CD8-positive, alpha-beta memory T cell (primary cell): ENCODE measurements around the gene TTC28. TPM values are rescaled to one million over a fixed set of nuclear protein-coding genes. Genes with fewer than 3 reads are reported as not detected.

Experiments used
- CTCF ChIA-PET: fragments of 350-600 bp; sonication (Branson Sonifier 250); formaldehyde crosslinking; loops from one replicate; lab custom pipeline; 2021; ENCODE audit warnings: antibody characterized with exemption; lab: Charles Lee
- POLR2A ChIA-PET: fragments of 350-600 bp; sonication (Branson Sonifier 250); formaldehyde crosslinking; loops from one replicate; lab custom pipeline; 2021; ENCODE audit warnings: antibody characterized with exemption; lab: Charles Lee
- DNase-seq, 5 donors: peaks; one replicate each; pipeline versions ENCODE4 v3.0.0 to v3.0.0-alpha.2; 2020 to 2022; ENCODE audit warnings: mixed read lengths in 1 of 5
- H3K27ac ChIP-seq: one replicate; pipeline ENCODE4 v1.7.0; 2013; ENCODE audit warnings: low read depth, mild to moderate bottlenecking, low read length, moderate library complexity
- H3K27me3 ChIP-seq: 2 replicates; pipeline ENCODE4 v1.7.0; 2013; ENCODE audit warnings: low read length, mild to moderate bottlenecking; ENCODE audit not compliant: insufficient read depth, poor library complexity, severe bottlenecking
- H3K36me3 ChIP-seq: 2 replicates; pipeline ENCODE4 v1.7.0; 2013; ENCODE audit warnings: mild to moderate bottlenecking, low read length, moderate library complexity; ENCODE audit not compliant: insufficient read depth
- H3K4me1 ChIP-seq: 2 replicates; pipeline ENCODE4 v1.7.0; 2013; ENCODE audit warnings: mild to moderate bottlenecking, low read length, moderate library complexity; ENCODE audit not compliant: insufficient read depth
- H3K4me3 ChIP-seq: 2 replicates; pipeline ENCODE4 v1.7.0; 2013; ENCODE audit warnings: mild to moderate bottlenecking, low read length
- H3K9me3 ChIP-seq: 2 replicates; pipeline ENCODE4 v1.7.0; 2013; ENCODE audit warnings: mild to moderate bottlenecking, low read length
- H3K27ac Mint-ChIP-seq, 8 donors: one replicate each; pipeline ENCODE4 v1.8.0; 2020 to 2021; ENCODE audit warnings: mixed read lengths in 8 of 8, mild to moderate bottlenecking in 6 of 8, inconsistent platforms in 3 of 8, moderate library complexity in 3 of 8
- H3K27me3 Mint-ChIP-seq, 2 donors: one replicate each; pipeline ENCODE4 v1.8.0; 2020 to 2021; ENCODE audit warnings: mixed read lengths in 2 of 2, mild to moderate bottlenecking in 1 of 2, moderate library complexity in 1 of 2
- H3K36me3 Mint-ChIP-seq, 3 donors: one replicate each; pipeline ENCODE4 v1.8.0; 2020 to 2021; ENCODE audit warnings: mixed read lengths in 3 of 3, inconsistent platforms in 1 of 3, mild to moderate bottlenecking in 1 of 3
- H3K4me1 Mint-ChIP-seq, 3 donors: one replicate each; pipeline ENCODE4 v1.8.0; 2020 to 2021; ENCODE audit warnings: mixed read lengths in 3 of 3, inconsistent platforms in 1 of 3, mild to moderate bottlenecking in 1 of 3
- H3K4me3 Mint-ChIP-seq, 7 donors: one replicate each; pipeline ENCODE4 v1.8.0; 2020 to 2021; ENCODE audit warnings: mixed read lengths in 7 of 7, mild to moderate bottlenecking in 6 of 7, moderate library complexity in 4 of 7, inconsistent platforms in 2 of 7
- H3K9me3 Mint-ChIP-seq, 5 donors: one replicate each; pipeline ENCODE4 v1.8.0; 2020 to 2022; ENCODE audit warnings: mixed read lengths in 5 of 5, mild to moderate bottlenecking in 3 of 5, moderate library complexity in 2 of 5, inconsistent platforms in 1 of 5
- polyA plus RNA-seq: library from polyadenylated mRNA; unstranded; fragments of 300-500 nt; fragmentation: Illumina TruSeq; gene quantifications from one replicate; pipeline ENCODE4 v1.2.3, GENCODE V29; 2021
- total RNA-seq, 2 experiments: library from RNA; stranded (reverse); gene quantifications; one replicate each; pipeline ENCODE4 v1.2.3, GENCODE V29; 2021

Gene TTC28
- total and polyA plus RNA-seq, 3 experiments from 2014 or later = 0.24 to 0.60 (median 0.51) TPM

GRCh38 chr22:28019881-28020861, 659.5 kb downstream of the TTC28 start:
- Mint-ChIP-seq H3K27ac (no peak overlapping the region), H3K36me3 (no peaks in the 10 kb centered on the region), H3K9me3 (no peaks in the 10 kb centered on the region), H3K27me3 (peaks cover 2 to 7% of the 10 kb centered on the region in 2 donors), H3K4me3 (no peak overlapping the region), H3K4me1 (no peaks in the 10 kb centered on the region)
- Histone ChIP-seq H3K9me3 (no peaks in the 10 kb centered on the region), H3K27me3 (no peaks in the 10 kb centered on the region), H3K27ac (no peak overlapping the region), H3K4me1 (no peaks in the 10 kb centered on the region), H3K4me3 (no peak overlapping the region), H3K36me3 (no peaks in the 10 kb centered on the region)
- peak; percentile 21 to 64 (median 40) for DNase-seq
- ChIA-PET POLR2A (no interaction called here), CTCF (interaction anchor here (0.8 to 1.9 kb wide), 3 partner anchors 14 to 808 kb away, joined by 3 to 8 read pairs (median 3); no protein-coding TSS in a partner anchor)

- Mint-ChIP-seq H3K36me3 (no peaks in the 10 kb centered on the region), H3K4me3 (no peak overlapping the region), H3K27ac (peak overlapping the region in 1 of 8 donors; percentile 10), H3K9me3 (no peaks in the 10 kb centered on the region), H3K27me3 (peaks cover 2 to 4% of the 10 kb centered on the region in 2 donors), H3K4me1 (no peaks in the 10 kb centered on the region)
- Histone ChIP-seq H3K27me3 (no peaks in the 10 kb centered on the region), H3K4me1 (no peaks in the 10 kb centered on the region), H3K4me3 (no peak overlapping the region), H3K27ac (no peak overlapping the region), H3K9me3 (no peaks in the 10 kb centered on the region), H3K36me3 (no peaks in the 10 kb centered on the region)
- CTCF ChIA-PET = interaction anchor here (1.1 to 1.9 kb wide), 3 partner anchors 9 to 809 kb away, joined by 3 to 8 read pairs (median 3); no protein-coding TSS in a partner anchor
- POLR2A ChIA-PET = no interaction called here
- DNase-seq = no peak
These were observed 660.3 kb downstream of the TTC28 start for GRCh38 chr22:28019360-28019759.

- no peaks in the 10 kb centered on the region for H3K27me3 ChIP-seq
- no peaks in the 10 kb centered on the region for H3K9me3 ChIP-seq
- no peak overlapping the region for H3K27ac Mint-ChIP-seq
- H3K36me3 ChIP-seq = no peaks in the 10 kb centered on the region
- no peak overlapping the region for H3K4me3 ChIP-seq
- DNase-seq = no peak
- no peaks in the 10 kb centered on the region for H3K9me3 Mint-ChIP-seq
- no peaks in the 10 kb centered on the region for H3K4me1 Mint-ChIP-seq
- no peak overlapping the region for H3K4me3 Mint-ChIP-seq
- ChIA-PET CTCF (interaction anchor here (1.1 to 1.9 kb wide), 3 partner anchors 9 to 810 kb away, joined by 3 to 8 read pairs (median 3); no protein-coding TSS in a partner anchor), POLR2A (no interaction called here)
- no peaks in the 10 kb centered on the region for H3K4me1 ChIP-seq
- no peaks in the 10 kb centered on the region for H3K36me3 Mint-ChIP-seq
- no peak overlapping the region for H3K27ac ChIP-seq
- peaks cover 2 to 4% of the 10 kb centered on the region in 2 donors for H3K27me3 Mint-ChIP-seq
These were observed 661.1 kb downstream of the TTC28 start for GRCh38 chr22:28018461-28018927.

- H3K27me3 Mint-ChIP-seq = peaks cover 2 to 4% of the 10 kb centered on the region in 2 donors
- H3K36me3 Mint-ChIP-seq = no peaks in the 10 kb centered on the region
- DNase-seq = no peak
- ChIA-PET CTCF (no interaction called here), POLR2A (no interaction called here)
- no peaks in the 10 kb centered on the region for H3K4me1 Mint-ChIP-seq
- Histone ChIP-seq H3K9me3 (no peaks in the 10 kb centered on the region), H3K4me1 (no peaks in the 10 kb centered on the region), H3K4me3 (no peak overlapping the region), H3K27ac (no peak overlapping the region), H3K27me3 (no peaks in the 10 kb centered on the region), H3K36me3 (no peaks in the 10 kb centered on the region)
- H3K4me3 Mint-ChIP-seq = no peak overlapping the region
- peak overlapping the region in 1 of 8 donors; percentile 81 for H3K27ac Mint-ChIP-seq
- no peaks in the 10 kb centered on the region for H3K9me3 Mint-ChIP-seq
These were observed 661.8 kb downstream of the TTC28 start for GRCh38 chr22:28017859-28018258.

DNA sequence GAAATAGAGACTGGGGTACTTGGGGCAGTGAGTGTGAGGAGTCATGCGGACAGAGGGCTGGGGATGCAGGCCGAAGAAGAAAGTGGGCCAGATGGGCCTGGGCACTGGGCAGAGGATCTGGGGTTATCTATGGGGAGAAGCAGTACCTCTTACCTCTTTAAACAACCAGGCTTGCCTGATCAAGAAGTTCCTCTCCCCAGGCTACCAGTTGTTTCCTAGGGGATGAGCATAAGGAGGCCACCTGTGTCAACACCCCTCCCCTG, 662.2 kb downstream of the TTC28 start:
- H3K27me3 ChIP-seq = no peaks in the 10 kb centered on the region
- H3K27ac ChIP-seq = no peak overlapping the region
- H3K4me3 ChIP-seq = no peak overlapping the region
- no peaks in the 10 kb centered on the region for H3K4me1 Mint-ChIP-seq
- no peaks in the 10 kb centered on the region for H3K9me3 ChIP-seq
- no peaks in the 10 kb centered on the region for H3K9me3 Mint-ChIP-seq
- DNase-seq = no peak
- no peaks in the 10 kb centered on the region for H3K36me3 ChIP-seq
- H3K4me1 ChIP-seq = no peaks in the 10 kb centered on the region
- CTCF ChIA-PET = no interaction called here
- POLR2A ChIA-PET = no interaction called here
- no peaks in the 10 kb centered on the region for H3K36me3 Mint-ChIP-seq
- no peak overlapping the region for H3K4me3 Mint-ChIP-seq
- peaks cover under 1 to 3% of the 10 kb centered on the region in 2 donors for H3K27me3 Mint-ChIP-seq
- no peak overlapping the region for H3K27ac Mint-ChIP-seq

DNA sequence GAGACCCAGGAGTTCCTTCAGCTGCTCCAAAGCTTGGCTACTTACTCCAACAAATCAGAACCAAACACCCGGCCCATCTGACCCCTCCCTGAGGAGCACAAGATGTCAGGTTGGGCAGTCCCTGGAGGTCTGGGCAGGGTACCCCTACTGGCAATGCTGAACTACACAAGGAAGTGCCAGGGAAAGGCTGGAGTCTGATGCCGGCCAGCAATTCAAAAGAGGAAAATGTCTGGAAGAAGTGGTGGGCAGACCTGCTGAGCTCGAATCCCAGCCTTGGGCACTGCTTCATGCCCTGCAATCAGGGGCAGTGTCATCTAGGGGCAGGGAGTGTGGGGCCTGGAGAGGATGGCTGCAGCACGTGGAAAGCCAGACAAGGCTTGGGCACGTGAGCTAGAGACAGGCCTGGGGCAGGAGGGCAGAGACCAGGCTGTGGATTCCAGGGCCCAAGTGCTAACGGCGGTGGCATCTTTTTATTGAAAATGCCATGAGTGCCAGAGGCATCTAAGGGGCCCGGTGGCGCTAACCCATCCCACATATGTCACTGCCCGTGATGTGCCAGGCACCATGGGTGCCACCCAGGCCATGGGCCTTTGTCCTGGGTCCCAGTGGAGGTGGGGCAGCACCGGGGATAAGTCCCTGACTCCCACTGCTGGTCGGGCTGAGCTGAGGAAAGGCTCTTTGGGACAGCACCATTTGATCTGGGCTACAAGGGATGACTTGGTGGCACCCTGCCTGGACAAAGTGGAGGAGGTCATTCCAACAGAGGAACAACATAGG, 662.7 kb downstream of the TTC28 start:
- CTCF ChIA-PET = no interaction called here
- Mint-ChIP-seq H3K9me3 (no peaks in the 10 kb centered on the region), H3K36me3 (no peaks in the 10 kb centered on the region), H3K4me1 (no peaks in the 10 kb centered on the region), H3K27me3 (no peaks in the 10 kb centered on the region), H3K4me3 (no peak overlapping the region), H3K27ac (no peak overlapping the region)
- POLR2A ChIA-PET = no interaction called here
- no peak for DNase-seq
- no peaks in the 10 kb centered on the region for H3K4me1 ChIP-seq
- H3K9me3 ChIP-seq = no peaks in the 10 kb centered on the region
- H3K27ac ChIP-seq = no peak overlapping the region
- H3K27me3 ChIP-seq = no peaks in the 10 kb centered on the region
- H3K4me3 ChIP-seq = no peak overlapping the region
- no peaks in the 10 kb centered on the region for H3K36me3 ChIP-seq

DNA sequence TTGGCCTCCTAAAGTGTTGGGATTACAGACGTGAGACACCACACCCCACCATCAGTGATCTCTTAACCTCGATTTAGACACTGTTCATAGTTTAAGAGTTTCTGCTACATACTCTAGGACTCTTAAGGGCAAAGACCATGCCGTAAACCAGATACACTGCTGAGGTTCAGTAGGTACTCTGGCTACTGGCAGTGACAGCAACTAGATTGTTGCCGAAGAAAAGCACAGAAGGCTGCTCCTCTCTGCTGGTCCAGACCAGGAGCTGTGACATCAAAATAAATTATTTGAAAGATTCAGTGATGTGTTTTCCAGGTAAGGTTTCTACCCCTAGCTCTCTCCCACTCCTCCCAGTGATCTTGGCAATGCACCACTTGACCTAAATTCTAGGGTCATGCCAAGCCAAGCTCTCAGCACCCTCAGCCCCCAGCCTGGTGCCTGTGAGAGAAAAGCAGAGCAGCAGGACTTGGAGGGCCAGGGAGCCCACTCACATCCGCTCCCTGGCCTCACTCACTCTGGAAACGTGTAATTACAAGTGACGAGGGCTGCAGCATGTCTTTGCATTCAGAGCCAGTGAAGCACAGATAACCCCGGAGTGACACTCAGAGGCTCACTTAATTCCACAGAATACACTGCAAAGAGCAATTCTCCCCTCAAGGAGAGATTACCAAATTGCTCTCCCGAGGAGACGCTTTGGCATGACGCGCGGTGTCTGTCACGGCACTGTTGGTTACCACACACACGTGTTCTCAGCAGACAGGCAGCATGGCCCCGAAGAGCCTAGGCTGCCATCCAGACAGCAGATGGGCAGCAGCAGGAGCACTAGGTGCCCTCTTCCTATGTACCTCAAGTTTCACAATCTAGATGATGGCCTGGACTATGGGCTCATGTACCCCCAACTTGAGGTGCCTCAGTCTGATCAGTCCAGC, 663.7 kb downstream of the TTC28 start:
- no peak overlapping the region for H3K4me3 Mint-ChIP-seq
- H3K36me3 Mint-ChIP-seq = no peaks in the 10 kb centered on the region
- Histone ChIP-seq H3K4me1 (no peaks in the 10 kb centered on the region), H3K27ac (no peak overlapping the region), H3K36me3 (no peaks in the 10 kb centered on the region), H3K9me3 (no peaks in the 10 kb centered on the region), H3K4me3 (no peak overlapping the region), H3K27me3 (no peaks in the 10 kb centered on the region)
- POLR2A ChIA-PET = no interaction called here
- no peaks in the 10 kb centered on the region for H3K27me3 Mint-ChIP-seq
- no peak for DNase-seq
- no peaks in the 10 kb centered on the region for H3K4me1 Mint-ChIP-seq
- CTCF ChIA-PET = interaction anchor here (1.6 kb wide), 1 partner anchor 129 kb away, joined by 4 read pairs; no protein-coding TSS in a partner anchor
- H3K27ac Mint-ChIP-seq = no peak overlapping the region
- H3K9me3 Mint-ChIP-seq = no peaks in the 10 kb centered on the region
